HL-60 (cell line): ENCODE data around the gene IKZF3.

Source experiments
- DNase-seq, 2 experiments: peaks; one replicate each; pipeline ENCODE4 v3.0.0-alpha.2; 2010 to 2020; ENCODE audit warnings: low read depth in 1 of 2, low spot score in 1 of 2
- H3K27ac ChIP-seq: fragments of 250-450 bp; sonication (Bioruptor Pico); replicated peaks from 2 replicates; pipeline ENCODE4 v1.5.1; 2020; ENCODE audit warnings: mild to moderate bottlenecking, moderate library complexity
- H3K27me3 ChIP-seq: fragments of 250-450 bp; sonication (Bioruptor Pico); 2 replicates; pipeline ENCODE4 v1.5.1; 2021; ENCODE audit warnings: mild to moderate bottlenecking, moderate library complexity; ENCODE audit not compliant: insufficient read depth, poor library complexity, severe bottlenecking
- H3K4me3 ChIP-seq: replicated peaks from 2 replicates; pipeline ENCODE4 v1.5.1; 2011; ENCODE audit warnings: mild to moderate bottlenecking, control low read depth, low read length; ENCODE audit not compliant: insufficient read depth
- CTCF ChIP-seq: IDR thresholded peaks from one replicate; pipeline ENCODE4 v1.5.1; 2011; ENCODE audit warnings: low read length, control low read depth, inconsistent platforms; ENCODE audit not compliant: insufficient read depth
- GABPA ChIP-seq: IDR thresholded peaks from 2 replicates; pipeline ENCODE4 v1.6.1; 2012; ENCODE audit warnings: low read depth
- POLR2AphosphoS5 ChIP-seq: IDR thresholded peaks from 2 replicates; pipeline ENCODE4 v1.6.1; 2012; ENCODE audit warnings: low read depth
- SPI1 ChIP-seq: IDR thresholded peaks from 2 replicates; pipeline ENCODE4 v1.6.1; 2012; ENCODE audit warnings: low read depth, mild to moderate bottlenecking, borderline replicate concordance
- TF ChIP-seq, protein P1 (sequence below): IDR thresholded peaks from 2 replicates; pipeline ENCODE4 v1.6.1; 2012; ENCODE audit warnings: low read depth; ENCODE audit not compliant: insufficient replicate concordance

The IKZF3 gene

DNA sequence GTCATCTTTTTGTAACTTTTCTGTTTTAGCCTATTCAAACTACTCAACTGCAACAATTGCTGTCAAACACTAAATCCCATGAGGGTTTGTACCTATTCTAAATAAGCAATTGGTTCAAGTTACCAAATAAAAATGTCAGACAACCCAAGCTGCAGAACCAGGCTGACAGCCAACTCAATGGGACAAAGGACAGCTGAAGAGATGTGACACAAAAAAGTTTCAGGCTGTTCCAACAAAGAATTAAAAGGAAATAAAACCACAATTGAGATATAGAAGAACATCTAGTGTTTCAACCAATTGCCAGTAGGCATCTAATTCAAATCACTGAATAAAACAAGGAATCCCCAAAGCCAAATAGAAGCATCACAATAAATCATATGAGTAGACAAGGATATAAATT, 77.1 kb downstream of the IKZF3 start:
- no peak overlapping the region for H3K27ac ChIP-seq
- DNase-seq = no peak
- H3K27me3 ChIP-seq = no peaks in the 10 kb centered on the region
- TF ChIP-seq CTCF (no peak), SPI1 (no peak), POLR2AphosphoS5 (no peak), GABPA (no peak)
- TF ChIP-seq, protein P1, sequence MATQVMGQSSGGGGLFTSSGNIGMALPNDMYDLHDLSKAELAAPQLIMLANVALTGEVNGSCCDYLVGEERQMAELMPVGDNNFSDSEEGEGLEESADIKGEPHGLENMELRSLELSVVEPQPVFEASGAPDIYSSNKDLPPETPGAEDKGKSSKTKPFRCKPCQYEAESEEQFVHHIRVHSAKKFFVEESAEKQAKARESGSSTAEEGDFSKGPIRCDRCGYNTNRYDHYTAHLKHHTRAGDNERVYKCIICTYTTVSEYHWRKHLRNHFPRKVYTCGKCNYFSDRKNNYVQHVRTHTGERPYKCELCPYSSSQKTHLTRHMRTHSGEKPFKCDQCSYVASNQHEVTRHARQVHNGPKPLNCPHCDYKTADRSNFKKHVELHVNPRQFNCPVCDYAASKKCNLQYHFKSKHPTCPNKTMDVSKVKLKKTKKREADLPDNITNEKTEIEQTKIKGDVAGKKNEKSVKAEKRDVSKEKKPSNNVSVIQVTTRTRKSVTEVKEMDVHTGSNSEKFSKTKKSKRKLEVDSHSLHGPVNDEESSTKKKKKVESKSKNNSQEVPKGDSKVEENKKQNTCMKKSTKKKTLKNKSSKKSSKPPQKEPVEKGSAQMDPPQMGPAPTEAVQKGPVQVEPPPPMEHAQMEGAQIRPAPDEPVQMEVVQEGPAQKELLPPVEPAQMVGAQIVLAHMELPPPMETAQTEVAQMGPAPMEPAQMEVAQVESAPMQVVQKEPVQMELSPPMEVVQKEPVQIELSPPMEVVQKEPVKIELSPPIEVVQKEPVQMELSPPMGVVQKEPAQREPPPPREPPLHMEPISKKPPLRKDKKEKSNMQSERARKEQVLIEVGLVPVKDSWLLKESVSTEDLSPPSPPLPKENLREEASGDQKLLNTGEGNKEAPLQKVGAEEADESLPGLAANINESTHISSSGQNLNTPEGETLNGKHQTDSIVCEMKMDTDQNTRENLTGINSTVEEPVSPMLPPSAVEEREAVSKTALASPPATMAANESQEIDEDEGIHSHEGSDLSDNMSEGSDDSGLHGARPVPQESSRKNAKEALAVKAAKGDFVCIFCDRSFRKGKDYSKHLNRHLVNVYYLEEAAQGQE = no peak
- no peak overlapping the region for H3K4me3 ChIP-seq

DNA sequence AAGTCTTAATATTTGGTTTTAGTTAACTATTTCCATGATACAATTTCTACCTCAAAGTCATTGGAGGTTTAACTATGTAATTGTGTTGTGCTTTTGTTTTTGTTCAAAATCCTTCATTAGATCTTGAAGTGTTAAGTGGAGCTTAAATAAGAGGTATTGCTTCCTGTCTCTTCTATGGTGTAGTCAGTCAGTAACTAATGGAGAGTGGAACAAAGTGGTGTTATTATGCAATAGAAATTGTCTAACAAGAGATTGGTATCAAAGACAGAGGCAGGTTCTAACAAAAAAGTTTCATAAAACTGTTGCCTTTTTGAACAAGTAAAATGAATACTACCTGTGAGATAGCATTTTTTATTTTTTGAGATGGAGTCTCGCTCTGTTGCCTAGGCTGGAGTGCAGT, 81.1 kb downstream of the IKZF3 start:
- TF ChIP-seq POLR2AphosphoS5 (no peak), GABPA (no peak), CTCF (no peak), SPI1 (no peak)
- TF ChIP-seq, protein P1 = no peak
- Histone ChIP-seq H3K27ac (peak overlapping the region; percentile 64), H3K4me3 (no peak overlapping the region), H3K27me3 (no peaks in the 10 kb centered on the region)
- no peak for DNase-seq

DNA sequence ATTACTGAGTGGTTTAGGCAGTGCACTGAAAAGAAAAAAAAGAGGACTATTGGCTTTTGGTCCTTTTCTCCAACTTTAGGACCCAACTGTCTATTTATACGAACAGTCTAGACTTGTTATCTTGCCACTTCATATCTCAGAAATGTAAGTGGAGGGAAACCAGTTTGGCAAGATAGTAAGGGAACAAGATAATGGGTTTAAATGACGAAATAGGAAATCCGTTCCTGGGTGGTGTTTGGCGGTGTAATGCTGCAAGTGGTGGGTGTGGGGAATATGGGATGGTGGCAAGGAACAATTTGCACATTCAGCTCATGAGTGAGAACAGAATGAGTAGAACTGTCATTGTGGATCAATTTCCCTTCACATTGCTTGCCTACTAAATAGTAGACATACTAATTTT, 81.6 kb downstream of the IKZF3 start:
- peak; percentile 66 for TF ChIP-seq POLR2AphosphoS5
- TF ChIP-seq GABPA = no peak
- no peaks in the 10 kb centered on the region for H3K27me3 ChIP-seq
- H3K27ac ChIP-seq = peak overlapping the region; percentile 64
- H3K4me3 ChIP-seq = no peak overlapping the region
- DNase-seq = peak in 1 of 2 experiments; percentile 76

DNA sequence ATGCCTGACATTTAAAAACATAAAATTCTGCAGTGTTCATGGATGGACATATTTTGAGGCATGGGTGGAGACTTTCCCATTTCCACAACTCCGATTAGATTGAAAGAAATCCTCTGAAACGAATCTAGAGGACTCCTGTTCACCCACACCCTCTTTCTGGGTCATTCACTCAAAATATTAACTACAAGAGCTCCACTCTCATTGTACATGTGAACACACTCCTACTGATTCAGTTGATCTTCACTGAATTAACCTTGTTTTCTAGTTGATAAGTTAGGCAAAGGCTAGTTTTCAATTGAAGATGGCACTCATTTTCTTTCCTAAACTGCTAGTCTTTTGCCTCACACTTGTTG, 82.3 kb downstream of the IKZF3 start:
- no peaks in the 10 kb centered on the region for H3K27me3 ChIP-seq
- no peak for DNase-seq
- TF ChIP-seq SPI1 (no peak), GABPA (no peak), POLR2AphosphoS5 (no peak), CTCF (no peak)
- TF ChIP-seq, protein P1 = no peak
- H3K27ac ChIP-seq = peak overlapping the region; percentile 64
- no peak overlapping the region for H3K4me3 ChIP-seq
